K562 (cell line): ENCODE measurements around the gene P2RX2. TPM values are rescaled to one million over a fixed set of nuclear protein-coding genes. Genes with fewer than 3 reads are reported as not detected.
A peak's percentile ranks its signal among the peaks of the same experiment; 100 is the strongest.

Experiments used
- ATF4 ChIP-seq: fragments of 450-650 bp; formaldehyde crosslinking; IDR thresholded peaks from 2 replicates; pipeline ENCODE4 v1.4.0; 2022; ENCODE audit warnings: mild to moderate bottlenecking, moderate library complexity
- BCLAF1 ChIP-seq, 2 experiments: fragments of 450-650 bp in 1 of 2; IDR thresholded peaks; 2 replicates each; pipeline ENCODE4 v1.6.1; 2011 to 2017; ENCODE audit warnings: low read depth in 2 of 2, antibody characterized with exemption in 1 of 2, borderline replicate concordance in 1 of 2, low read length in 1 of 2, mild to moderate bottlenecking in 1 of 2, mixed read lengths in 1 of 2; ENCODE audit not compliant: control insufficient read depth in 1 of 2
- CBX2 ChIP-seq: fragments of 200-600 bp; sonication (generic); IDR thresholded peaks from one replicate; pipeline ENCODE4 v1.6.1; 2012; ENCODE audit warnings: mild to moderate bottlenecking, low read length, inconsistent platforms; ENCODE audit not compliant: insufficient read depth, poor library complexity, severe bottlenecking
- CHD7 ChIP-seq: fragments of 200-600 bp; sonication (generic); IDR thresholded peaks from one replicate; pipeline ENCODE4 v1.6.1; 2012; ENCODE audit warnings: mild to moderate bottlenecking, low read depth, low read length, inconsistent platforms
- ESRRB ChIP-seq: fragments of 250-450 bp; sonication (Bioruptor Pico); IDR thresholded peaks from 2 replicates; pipeline ENCODE4 v1.5.0; 2020; ENCODE audit warnings: mild to moderate bottlenecking, moderate library complexity, borderline replicate concordance
- FOS ChIP-seq: IDR thresholded peaks from 3 replicates; pipeline ENCODE4 v1.6.1; 2011; ENCODE audit not compliant: insufficient read length; ENCODE audit errors: extremely low read depth
- FOXA1 ChIP-seq: fragments of 450-650 bp; IDR thresholded peaks from 2 replicates; pipeline ENCODE4 v1.6.1; 2016; ENCODE audit warnings: mild to moderate bottlenecking, borderline replicate concordance
- NFIX ChIP-seq: fragments of 250-450 bp; sonication (Bioruptor Pico); IDR thresholded peaks from 2 replicates; pipeline ENCODE4 v1.4.0; 2020; ENCODE audit warnings: low read depth, mild to moderate bottlenecking, moderate library complexity
- PHB ChIP-seq: fragments of 250-450 bp; sonication (Bioruptor Pico); IDR thresholded peaks from 2 replicates; pipeline ENCODE4 v1.5.0; 2021
- POLR2B ChIP-seq: fragments of 450-650 bp; IDR thresholded peaks from 2 replicates; pipeline ENCODE4 v1.6.1; 2018; ENCODE audit warnings: low read depth; ENCODE audit not compliant: partially characterized antibody
- TSC22D4 ChIP-seq: fragments of 450-650 bp; IDR thresholded peaks from 2 replicates; pipeline ENCODE4 v1.6.1; 2016; ENCODE audit warnings: missing genetic modification characterization, missing biosample characterization, control low read depth
- ZNF232 ChIP-seq: sonication (generic); formaldehyde crosslinking; IDR thresholded peaks from 2 replicates; pipeline ENCODE4 v1.8.0; 2022; ENCODE audit warnings: mild to moderate bottlenecking, missing genetic modification reagents
- ZNF408 ChIP-seq: fragments of 250-450 bp; sonication (Bioruptor Pico); IDR thresholded peaks from 2 replicates; pipeline ENCODE4 v1.4.0; 2020; ENCODE audit warnings: low read depth, mild to moderate bottlenecking, moderate library complexity
- ZNF717 ChIP-seq: fragments of 250-450 bp; sonication (Bioruptor Pico); IDR thresholded peaks from 2 replicates; pipeline ENCODE4 v1.5.0; 2021
- polyA plus RNA-seq, 8 experiments: library from polyadenylated mRNA; depleted of rRNA in 4 of 8; stranded (reverse) in 5 of 8; unstranded in 3 of 8; fragments of >200 nt; fragmentation: Nextera tagmentation in 2 of 8; fragmentation: Illumina TruSeq in 1 of 8; extraction: Ambion mirVana in 2 of 8; extraction: Trizol in 1 of 8; gene quantifications; 2 replicates each; pipeline versions ENCODE4 v1.2.1 to v1.2.3, GENCODE V29; 2011 to 2014; ENCODE audit warnings: inconsistent platforms in 1 of 8, missing spikeins in 1 of 8
- total RNA-seq, 7 experiments: library from RNA; depleted of rRNA in 6 of 7; stranded (reverse); fragments of >200 nt in 6 of 7; fragmentation: Illumina TruSeq in 2 of 7; extraction: Trizol in 2 of 7; gene quantifications; 2 replicates each; pipeline versions ENCODE4 v1.2.1 to v1.2.3, GENCODE V29; 2011 to 2021; ENCODE audit warnings: low replicate concordance in 1 of 7

The P2RX2 gene
- total and polyA plus RNA-seq, 9 of the 15 experiments (the other 6 are each of a cell fraction or from before 2014, with no cell fraction given): not detected

- TF ChIP-seq ZNF717 (no peak), ESRRB (no peak), POLR2B (no peak), BCLAF1 (IDR thresholded peaks at IDR 0.05; ENCODE audit: borderline replicate concordance in 1 of 2, control insufficient read depth in 1 of 2, low read depth in 2 of 2, low read length in 1 of 2) (no peak), ZNF408 (CRISPR knock-in tag) (no peak), NFIX (CRISPR knock-in tag) (no peak), FOS (peak; percentile 20), ATF4 (CRISPR knock-in tag) (no peak), CBX2 (no peak), PHB (no peak), FOXA1 (no peak), CHD7 (no peak), TSC22D4 (tag) (no peak), ZNF232 (CRISPR knock-in tag) (no peak)
These were observed 24.6 kb upstream of the P2RX2 start (continued) for GRCh38 chr12:132593938-132594358.
